ENCODE data around the gene ZMYND19.

DNA sequence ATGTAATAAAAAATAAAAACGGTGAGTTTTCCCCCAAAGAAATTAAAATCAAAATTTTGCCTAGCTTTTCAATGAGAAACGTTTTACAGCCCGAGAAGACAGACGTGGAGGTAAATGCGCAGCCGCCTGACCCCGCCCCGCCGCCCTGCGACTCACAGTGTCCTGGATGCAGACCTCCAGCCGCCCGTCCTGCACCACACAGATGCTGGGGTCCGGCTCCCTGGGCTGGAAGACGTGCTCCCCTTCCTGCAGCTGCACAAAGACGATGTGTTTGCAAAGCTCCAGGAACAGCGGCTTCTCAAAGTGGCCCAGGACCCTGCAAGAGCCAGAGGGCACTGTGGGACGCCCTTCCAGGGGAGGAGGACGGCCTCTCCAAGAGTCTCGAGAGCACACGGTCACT is 47.8 kb downstream of the ZMYND19 start:
- TF ChIP-seq, protein P1, sequence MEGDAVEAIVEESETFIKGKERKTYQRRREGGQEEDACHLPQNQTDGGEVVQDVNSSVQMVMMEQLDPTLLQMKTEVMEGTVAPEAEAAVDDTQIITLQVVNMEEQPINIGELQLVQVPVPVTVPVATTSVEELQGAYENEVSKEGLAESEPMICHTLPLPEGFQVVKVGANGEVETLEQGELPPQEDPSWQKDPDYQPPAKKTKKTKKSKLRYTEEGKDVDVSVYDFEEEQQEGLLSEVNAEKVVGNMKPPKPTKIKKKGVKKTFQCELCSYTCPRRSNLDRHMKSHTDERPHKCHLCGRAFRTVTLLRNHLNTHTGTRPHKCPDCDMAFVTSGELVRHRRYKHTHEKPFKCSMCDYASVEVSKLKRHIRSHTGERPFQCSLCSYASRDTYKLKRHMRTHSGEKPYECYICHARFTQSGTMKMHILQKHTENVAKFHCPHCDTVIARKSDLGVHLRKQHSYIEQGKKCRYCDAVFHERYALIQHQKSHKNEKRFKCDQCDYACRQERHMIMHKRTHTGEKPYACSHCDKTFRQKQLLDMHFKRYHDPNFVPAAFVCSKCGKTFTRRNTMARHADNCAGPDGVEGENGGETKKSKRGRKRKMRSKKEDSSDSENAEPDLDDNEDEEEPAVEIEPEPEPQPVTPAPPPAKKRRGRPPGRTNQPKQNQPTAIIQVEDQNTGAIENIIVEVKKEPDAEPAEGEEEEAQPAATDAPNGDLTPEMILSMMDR (conservative IDR thresholded peaks at IDR 0.05; ENCODE audit: low read length): no peak
- TF ChIP-seq EZH2phosphoT487 (IDR thresholded peaks at IDR 0.05; ENCODE audit: borderline replicate concordance): no peak

Measured in Loucy (cell line).